Parathyroid adenoma (tissue), 2 donors: ENCODE measurements around the gene PISD.

ENCODE experiments used
- H2AFZ ChIP-seq: fragments of 300-600 bp; sonication (generic); one replicate; pipeline ENCODE4 v1.7.0; 2017; ENCODE audit warnings: antibody characterized with exemption, mild to moderate bottlenecking
- H3K27ac ChIP-seq: fragments of 300-600 bp; sonication (generic); one replicate; pipeline ENCODE4 v1.7.0; 2017
- H3K27me3 ChIP-seq: fragments of 300-600 bp; sonication (generic); one replicate; pipeline ENCODE4 v1.7.0; 2017; ENCODE audit warnings: low read length; ENCODE audit not compliant: control insufficient read depth, insufficient read depth
- H3K36me3 ChIP-seq: fragments of 300-600 bp; sonication (generic); one replicate; pipeline ENCODE4 v1.7.0; 2017; ENCODE audit warnings: low read length; ENCODE audit not compliant: control insufficient read depth, insufficient read depth
- H3K4me1 ChIP-seq: fragments of 300-600 bp; sonication (generic); one replicate; pipeline ENCODE4 v1.7.0; 2017; ENCODE audit warnings: control low read depth
- H3K4me2 ChIP-seq: fragments of 300-600 bp; sonication (generic); one replicate; pipeline ENCODE4 v1.7.0; 2017; ENCODE audit warnings: low read length
- H3K4me3 ChIP-seq: fragments of 300-600 bp; sonication (generic); one replicate; pipeline ENCODE4 v1.7.0; 2017; ENCODE audit warnings: low read depth, low read length
- H3K79me2 ChIP-seq: fragments of 300-600 bp; sonication (generic); one replicate; pipeline ENCODE4 v1.7.0; 2017; ENCODE audit warnings: control low read depth
- H3K9ac ChIP-seq: fragments of 300-600 bp; sonication (generic); one replicate; pipeline ENCODE4 v1.7.0; 2017; ENCODE audit warnings: mild to moderate bottlenecking
- H3K9me3 ChIP-seq: fragments of 300-600 bp; sonication (generic); one replicate; pipeline ENCODE4 v1.7.0; 2017; ENCODE audit warnings: low read length; ENCODE audit not compliant: control insufficient read depth
- TF ChIP-seq, protein P1 (sequence below): fragments of 300-600 bp; sonication (generic); IDR thresholded peaks from one replicate; pipeline ENCODE4 v1.7.0; 2017; ENCODE audit warnings: antibody characterized with exemption, mild to moderate bottlenecking
- donor health status: primary hyperparathyroidism.

Gene PISD

GRCh38 chr22:31652911-31653684 lies 8.9 kb downstream of the PISD start:
- peaks cover 23% of the 10 kb centered on the region for H3K79me2 ChIP-seq
- no peak overlapping the region for H2AFZ ChIP-seq
- H3K4me3 ChIP-seq = no peak overlapping the region
- no peaks in the 10 kb centered on the region for H3K36me3 ChIP-seq
- H3K9ac ChIP-seq = no peak overlapping the region
- peak overlapping the region; percentile 17 for H3K4me2 ChIP-seq
- H3K4me1 ChIP-seq = peaks cover 6% of the 10 kb centered on the region
- H3K27me3 ChIP-seq = no peaks in the 10 kb centered on the region
- TF ChIP-seq, protein P1, sequence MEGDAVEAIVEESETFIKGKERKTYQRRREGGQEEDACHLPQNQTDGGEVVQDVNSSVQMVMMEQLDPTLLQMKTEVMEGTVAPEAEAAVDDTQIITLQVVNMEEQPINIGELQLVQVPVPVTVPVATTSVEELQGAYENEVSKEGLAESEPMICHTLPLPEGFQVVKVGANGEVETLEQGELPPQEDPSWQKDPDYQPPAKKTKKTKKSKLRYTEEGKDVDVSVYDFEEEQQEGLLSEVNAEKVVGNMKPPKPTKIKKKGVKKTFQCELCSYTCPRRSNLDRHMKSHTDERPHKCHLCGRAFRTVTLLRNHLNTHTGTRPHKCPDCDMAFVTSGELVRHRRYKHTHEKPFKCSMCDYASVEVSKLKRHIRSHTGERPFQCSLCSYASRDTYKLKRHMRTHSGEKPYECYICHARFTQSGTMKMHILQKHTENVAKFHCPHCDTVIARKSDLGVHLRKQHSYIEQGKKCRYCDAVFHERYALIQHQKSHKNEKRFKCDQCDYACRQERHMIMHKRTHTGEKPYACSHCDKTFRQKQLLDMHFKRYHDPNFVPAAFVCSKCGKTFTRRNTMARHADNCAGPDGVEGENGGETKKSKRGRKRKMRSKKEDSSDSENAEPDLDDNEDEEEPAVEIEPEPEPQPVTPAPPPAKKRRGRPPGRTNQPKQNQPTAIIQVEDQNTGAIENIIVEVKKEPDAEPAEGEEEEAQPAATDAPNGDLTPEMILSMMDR = no peak
- no peak overlapping the region for H3K27ac ChIP-seq
- H3K9me3 ChIP-seq = no peaks in the 10 kb centered on the region

DNA sequence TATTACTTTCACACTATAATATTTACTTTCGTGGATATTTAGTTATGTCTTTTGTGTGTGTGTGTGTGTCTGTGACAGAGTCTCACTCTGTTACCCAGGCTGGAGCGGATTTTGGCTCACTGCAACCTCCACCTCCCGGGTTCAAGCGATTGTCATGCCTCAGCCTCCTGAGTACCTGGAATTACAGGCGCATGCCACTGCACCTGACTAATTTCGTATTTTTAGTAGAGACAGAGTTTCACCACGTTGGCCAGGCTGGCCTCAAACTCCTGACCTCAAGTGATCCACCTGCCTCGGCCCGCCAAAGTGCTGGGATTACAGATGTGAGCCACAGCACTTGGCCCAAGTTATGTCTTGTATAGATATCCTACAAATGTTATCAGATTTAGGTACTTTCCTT lies 9.9 kb downstream of the PISD start:
- Histone ChIP-seq H3K9ac (no peak overlapping the region), H3K27ac (no peak overlapping the region), H3K4me3 (no peak overlapping the region), H3K4me2 (no peak overlapping the region), H3K4me1 (peaks cover 6% of the 10 kb centered on the region), H2AFZ (no peak overlapping the region), H3K36me3 (no peaks in the 10 kb centered on the region), H3K9me3 (no peaks in the 10 kb centered on the region), H3K79me2 (peaks cover 19% of the 10 kb centered on the region), H3K27me3 (no peaks in the 10 kb centered on the region)
- TF ChIP-seq, protein P1 = no peak

- H3K9ac ChIP-seq = no peak overlapping the region
- no peaks in the 10 kb centered on the region for H3K27me3 ChIP-seq
- no peak overlapping the region for H2AFZ ChIP-seq
- TF ChIP-seq, protein P1 = no peak
- H3K4me3 ChIP-seq = no peak overlapping the region
- H3K27ac ChIP-seq = no peak overlapping the region
- H3K4me2 ChIP-seq = no peak overlapping the region
- no peaks in the 10 kb centered on the region for H3K36me3 ChIP-seq
- peaks cover 16% of the 10 kb centered on the region for H3K79me2 ChIP-seq
- peaks cover 6% of the 10 kb centered on the region for H3K4me1 ChIP-seq
- no peaks in the 10 kb centered on the region for H3K9me3 ChIP-seq
Measured at GRCh38 chr22:31651664-31652063, 10.4 kb downstream of the PISD start.

GRCh38 chr22:31650391-31650790 lies 11.6 kb downstream of the PISD start:
- TF ChIP-seq, protein P1 = no peak
- H3K9ac ChIP-seq = no peak overlapping the region
- H3K4me3 ChIP-seq = no peak overlapping the region
- no peaks in the 10 kb centered on the region for H3K9me3 ChIP-seq
- no peak overlapping the region for H3K27ac ChIP-seq
- H3K4me2 ChIP-seq = peak overlapping the region; percentile 45
- no peak overlapping the region for H2AFZ ChIP-seq
- peaks cover 10% of the 10 kb centered on the region for H3K79me2 ChIP-seq
- H3K27me3 ChIP-seq = no peaks in the 10 kb centered on the region
- no peaks in the 10 kb centered on the region for H3K36me3 ChIP-seq
- peaks cover 6% of the 10 kb centered on the region for H3K4me1 ChIP-seq
